ENCODE results near the gene ADNP2. TPM values are rescaled to one million over a fixed set of nuclear protein-coding genes. Genes with fewer than 3 reads are reported as not detected.

ADNP2 gene
- 14.8 and 17.3 TPM in 2 replicates for total RNA-seq (2014; rRNA removed; shearing (Covaris generic))

DNA sequence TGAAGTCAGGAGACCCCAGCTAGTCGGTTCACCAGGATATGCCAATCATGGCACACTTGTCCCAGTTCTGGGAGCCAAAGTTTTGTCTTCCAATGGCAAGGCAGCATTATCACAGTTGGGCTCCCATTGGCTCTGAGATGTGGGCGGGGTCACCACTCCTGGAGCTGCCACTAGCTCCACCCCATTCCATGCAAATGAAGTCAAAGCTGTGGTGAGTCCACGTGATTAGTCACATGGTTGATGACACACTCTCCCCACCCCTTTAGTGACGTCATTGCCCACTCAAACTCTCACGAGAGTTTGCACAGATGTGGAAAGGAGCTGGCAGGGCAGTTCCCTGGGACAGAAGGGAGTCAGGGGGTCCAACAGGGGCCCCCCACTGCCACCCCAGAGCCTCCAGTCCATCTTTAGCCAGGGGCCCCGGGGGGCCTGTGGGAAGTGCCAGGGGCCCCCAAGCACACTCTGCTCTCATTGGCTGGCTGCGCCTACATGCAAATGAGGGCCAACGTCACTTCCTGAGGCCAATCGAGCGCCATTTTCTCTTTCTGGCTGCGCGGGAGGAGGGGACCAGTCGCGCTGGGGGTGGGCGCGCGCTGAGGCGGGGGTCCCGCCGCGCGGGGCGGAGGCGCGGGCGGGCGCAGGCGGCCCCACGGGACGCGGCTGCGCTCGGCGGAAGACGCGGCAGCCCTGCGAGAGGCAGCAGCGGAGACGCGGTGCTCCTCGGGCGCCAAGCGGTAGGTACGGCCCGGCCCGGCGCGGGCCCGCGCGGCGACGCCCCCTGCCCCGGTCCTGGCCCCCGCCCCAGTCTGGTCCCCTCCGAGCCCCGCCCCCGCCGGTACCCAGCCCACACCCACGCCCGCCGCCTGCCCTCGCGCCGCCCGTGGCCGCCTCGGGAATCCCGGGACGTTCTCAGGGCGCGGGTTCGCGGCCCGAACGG lies at the start of gene ADNP2:
TSS of gene ADNP2 (plus strand) at position 524 of the 937 bp plus-strand sequence. CDS start 8,281 bp downstream, outside the sequence.
- DNase-seq (ENCODE audit: low spot score), result peak; percentile 94

DNA sequence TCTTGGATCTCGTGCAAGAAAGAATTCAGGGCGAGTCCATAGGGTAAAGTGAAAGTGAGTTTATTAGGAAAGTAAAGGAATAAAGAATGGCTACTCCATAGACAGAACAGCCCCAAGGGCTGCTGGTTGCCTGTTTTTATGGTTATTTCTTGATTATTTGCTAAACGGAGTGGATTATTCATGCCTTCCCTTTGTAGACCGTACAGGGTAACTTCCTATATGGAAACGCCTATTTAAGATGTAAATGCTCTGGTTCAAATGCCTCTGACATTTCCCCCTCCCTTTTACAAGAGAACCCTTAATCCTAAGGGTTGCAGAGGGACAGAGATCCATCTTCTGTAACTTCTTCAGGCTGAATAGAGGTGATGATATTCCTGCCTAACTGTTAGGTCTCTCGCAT lies 49.1 kb upstream of the ADNP2 start:
- no peak for DNase-seq (ENCODE audit: low spot score)

DNA sequence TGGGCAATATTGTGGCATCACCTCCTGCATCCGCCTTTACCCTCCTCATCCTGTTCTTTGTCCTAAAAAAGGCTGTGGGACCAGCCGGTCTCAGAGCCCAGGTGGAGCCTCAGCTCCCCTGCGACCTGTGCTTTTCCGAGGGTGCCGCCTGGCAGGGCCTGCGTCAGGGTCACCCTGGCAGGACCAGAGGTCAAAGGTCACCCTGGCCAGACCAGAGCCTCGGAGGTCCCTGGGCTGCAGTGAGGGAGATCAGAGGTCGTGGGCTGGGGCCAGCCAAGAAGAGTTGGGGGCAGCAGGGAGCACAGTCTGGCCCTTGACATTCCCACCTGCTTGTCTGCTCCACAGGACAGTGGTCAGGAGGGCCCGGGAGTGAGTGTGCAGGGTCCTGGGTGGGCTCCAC lies 43.4 kb upstream of the ADNP2 start:
- DNase-seq (ENCODE audit: low spot score), result no peak

GRCh38 chr18:80067321-80067720 lies 41.7 kb upstream of the ADNP2 start:
- no peak for DNase-seq (ENCODE audit: low spot score)

DNA sequence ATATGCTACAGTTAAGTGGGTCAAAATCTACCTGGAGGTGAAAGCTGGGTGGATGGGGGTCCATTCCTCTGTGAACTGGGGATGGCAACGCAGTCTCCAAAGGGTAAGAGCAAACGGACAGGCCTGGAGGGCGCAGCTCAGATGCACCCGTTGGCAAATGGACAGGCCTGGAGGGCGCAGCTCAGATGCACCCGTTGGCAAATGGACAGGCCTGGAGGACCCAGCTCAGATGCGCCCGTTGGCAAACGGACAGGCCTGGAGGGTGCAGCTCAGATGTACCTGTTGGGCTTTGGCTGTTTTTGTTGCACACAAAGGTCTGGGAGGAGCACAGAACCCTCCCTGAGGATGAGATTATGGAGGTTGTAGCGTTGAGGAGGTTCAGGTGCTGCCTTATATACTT lies 41.2 kb upstream of the ADNP2 start:
- no peak for DNase-seq (ENCODE audit: low spot score)

- DNase-seq (ENCODE audit: low spot score), result no peak
These were observed 40.3 kb upstream of the ADNP2 start for GRCh38 chr18:80068571-80069272.

DNA sequence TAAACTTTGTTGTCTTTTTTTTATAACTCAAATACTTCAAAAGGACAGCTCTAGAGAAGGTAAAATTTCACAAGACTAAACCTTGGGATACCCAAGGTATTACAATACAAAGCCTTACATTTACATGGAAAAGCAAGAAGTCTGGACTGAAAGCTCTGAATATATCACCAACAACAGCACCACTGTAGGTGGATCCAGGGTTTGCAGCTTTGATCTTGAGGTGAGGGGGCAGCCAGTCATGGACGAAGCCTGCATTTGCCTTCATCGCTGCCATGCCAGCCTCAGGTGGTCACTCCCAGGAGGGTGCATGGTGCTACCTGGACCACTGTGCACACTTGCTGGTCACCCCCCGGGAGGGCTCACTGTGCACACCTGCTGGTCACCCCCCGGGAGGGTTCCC lies 38.2 kb upstream of the ADNP2 start:
- DNase-seq (ENCODE audit: low spot score), result no peak

- DNase-seq (ENCODE audit: low spot score), result no peak
These were observed 34.9 kb upstream of the ADNP2 start for GRCh38 chr18:80074183-80074582.

DNA sequence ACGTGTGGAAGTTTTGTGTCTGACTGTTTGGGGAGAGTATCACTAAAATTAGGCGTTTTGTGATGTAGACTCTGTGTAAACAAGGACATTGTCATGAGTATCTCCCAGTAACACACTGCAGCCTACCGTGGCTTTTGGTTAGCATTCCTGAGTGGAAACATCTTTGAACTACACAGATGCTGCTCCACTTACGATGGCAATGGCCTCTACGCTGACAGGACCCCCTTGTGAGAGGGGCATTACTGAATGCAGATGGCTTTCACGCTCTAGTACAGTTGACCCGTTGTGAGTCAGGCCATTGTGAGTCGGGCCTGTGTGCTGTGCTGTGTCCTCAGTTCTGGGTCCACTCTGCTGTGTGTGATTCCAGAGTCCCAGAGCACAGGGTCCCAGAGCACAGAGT lies 34.4 kb upstream of the ADNP2 start:
- DNase-seq (ENCODE audit: low spot score), result no peak

DNA sequence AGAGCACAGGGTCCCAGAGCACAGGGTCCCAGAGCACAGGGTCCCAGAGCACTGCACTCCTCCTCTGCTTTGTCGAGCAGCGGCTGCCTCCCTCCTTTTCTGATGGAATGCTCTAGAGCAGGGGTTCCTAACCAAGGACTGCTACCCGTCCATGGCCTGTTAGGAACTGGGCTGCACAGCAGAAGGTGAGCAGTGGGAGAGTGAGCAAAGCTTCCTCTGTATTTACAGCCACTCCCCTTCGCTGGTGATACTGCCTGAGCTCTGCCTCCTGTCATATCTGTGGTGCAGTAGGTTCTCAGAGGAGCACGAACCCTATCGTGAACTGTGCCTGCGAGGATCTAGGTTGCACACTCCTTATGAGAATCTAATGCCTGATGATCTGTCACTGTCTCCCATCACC lies 33.1 kb upstream of the ADNP2 start:
- no peak for DNase-seq (ENCODE audit: low spot score)

DNA sequence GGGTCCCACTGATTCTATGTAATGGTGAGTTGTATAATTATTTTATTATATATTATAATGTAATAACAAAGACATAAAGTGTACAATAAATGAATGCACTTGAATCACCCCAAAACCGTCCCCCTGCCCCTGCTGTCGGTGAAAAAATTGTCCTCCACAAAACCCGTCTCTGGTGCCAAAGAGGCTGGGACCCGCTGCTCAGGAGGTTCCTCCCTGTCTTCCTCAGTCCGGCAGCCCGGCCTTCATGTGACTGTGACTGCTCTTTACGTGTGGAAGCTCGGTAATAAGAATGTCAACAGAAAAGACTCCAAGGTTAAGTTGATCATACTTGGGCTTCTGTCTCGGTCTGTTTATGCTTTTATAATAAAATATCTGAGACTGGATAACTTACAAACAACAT lies 32.7 kb upstream of the ADNP2 start:
- no peak for DNase-seq (ENCODE audit: low spot score)

- DNase-seq (ENCODE audit: low spot score), result no peak
These were observed 31.2 kb upstream of the ADNP2 start for GRCh38 chr18:80077873-80078272.

- DNase-seq (ENCODE audit: low spot score), result no peak
These were observed 22.8 kb upstream of the ADNP2 start for GRCh38 chr18:80086281-80086680.

GRCh38 chr18:80088036-80088435 lies 21.0 kb upstream of the ADNP2 start:
- DNase-seq (ENCODE audit: low spot score), result no peak

- DNase-seq (ENCODE audit: low spot score), result no peak
These were observed 20.2 kb upstream of the ADNP2 start for GRCh38 chr18:80088823-80089222.

GRCh38 chr18:80095414-80095813 lies 13.6 kb upstream of the ADNP2 start:
- no peak for DNase-seq (ENCODE audit: low spot score)

GRCh38 chr18:80096032-80096565 lies 13.0 kb upstream of the ADNP2 start:
- DNase-seq (ENCODE audit: low spot score), result no peak

DNA sequence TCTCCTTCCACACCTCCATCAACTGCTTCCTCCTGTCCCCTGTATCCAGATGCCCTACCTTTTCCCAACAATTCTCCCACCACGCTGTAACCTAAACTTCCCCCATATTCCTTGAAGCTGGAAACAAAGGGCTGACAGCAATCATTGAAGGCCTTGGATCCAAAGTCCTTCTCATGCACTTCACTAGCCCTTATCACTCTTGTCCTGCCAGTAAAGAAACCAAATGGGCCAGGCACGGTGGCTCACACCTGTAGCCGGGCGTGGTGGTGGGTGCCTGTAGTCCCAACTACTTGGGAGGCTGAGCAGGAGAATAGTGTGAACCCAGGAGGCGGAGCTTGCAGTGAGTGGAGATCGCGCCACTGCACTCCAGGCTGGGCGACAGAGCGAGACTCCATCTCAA lies 11.9 kb upstream of the ADNP2 start:
- DNase-seq (ENCODE audit: low spot score), result no peak

DNA sequence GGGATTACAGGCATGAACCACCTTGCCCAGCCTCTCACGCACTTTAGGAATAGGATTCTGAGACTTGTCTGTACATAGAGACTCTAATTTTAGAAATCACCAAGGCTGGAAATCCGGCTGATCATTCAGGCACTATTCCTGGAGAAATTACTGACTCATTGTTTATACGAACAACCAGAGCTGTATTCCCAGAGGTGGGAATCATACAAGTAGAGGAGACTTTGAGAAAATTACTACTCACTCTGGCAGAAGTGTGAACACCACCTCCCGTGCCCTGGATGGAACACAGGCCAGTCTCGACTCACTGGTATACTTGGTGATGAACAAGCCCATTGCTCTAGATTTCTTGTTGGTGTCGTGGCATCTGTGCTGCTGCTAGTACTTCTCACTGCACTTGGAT lies 5.8 kb upstream of the ADNP2 start:
- no peak for DNase-seq (ENCODE audit: low spot score)

GRCh38 chr18:80104364-80104779 lies 4.7 kb upstream of the ADNP2 start:
- DNase-seq (ENCODE audit: low spot score), result no peak

- DNase-seq (ENCODE audit: low spot score), result no peak
These were observed 3.5 kb upstream of the ADNP2 start for GRCh38 chr18:80105369-80106167.

Data from HT-29 (cell line).